GM12872 (cell line): ENCODE measurements around the gene ABCF1.
A peak's percentile ranks its signal among the peaks of the same experiment; 100 is the strongest.

ENCODE experiments used
- TF ChIP-seq, protein P1 (sequence below): IDR thresholded peaks from 3 replicates; pipeline ENCODE4 v1.5.1; 2011; ENCODE audit warnings: low read depth, mild to moderate bottlenecking, low read length, moderate library complexity; ENCODE audit not compliant: insufficient read depth

Gene ABCF1

DNA sequence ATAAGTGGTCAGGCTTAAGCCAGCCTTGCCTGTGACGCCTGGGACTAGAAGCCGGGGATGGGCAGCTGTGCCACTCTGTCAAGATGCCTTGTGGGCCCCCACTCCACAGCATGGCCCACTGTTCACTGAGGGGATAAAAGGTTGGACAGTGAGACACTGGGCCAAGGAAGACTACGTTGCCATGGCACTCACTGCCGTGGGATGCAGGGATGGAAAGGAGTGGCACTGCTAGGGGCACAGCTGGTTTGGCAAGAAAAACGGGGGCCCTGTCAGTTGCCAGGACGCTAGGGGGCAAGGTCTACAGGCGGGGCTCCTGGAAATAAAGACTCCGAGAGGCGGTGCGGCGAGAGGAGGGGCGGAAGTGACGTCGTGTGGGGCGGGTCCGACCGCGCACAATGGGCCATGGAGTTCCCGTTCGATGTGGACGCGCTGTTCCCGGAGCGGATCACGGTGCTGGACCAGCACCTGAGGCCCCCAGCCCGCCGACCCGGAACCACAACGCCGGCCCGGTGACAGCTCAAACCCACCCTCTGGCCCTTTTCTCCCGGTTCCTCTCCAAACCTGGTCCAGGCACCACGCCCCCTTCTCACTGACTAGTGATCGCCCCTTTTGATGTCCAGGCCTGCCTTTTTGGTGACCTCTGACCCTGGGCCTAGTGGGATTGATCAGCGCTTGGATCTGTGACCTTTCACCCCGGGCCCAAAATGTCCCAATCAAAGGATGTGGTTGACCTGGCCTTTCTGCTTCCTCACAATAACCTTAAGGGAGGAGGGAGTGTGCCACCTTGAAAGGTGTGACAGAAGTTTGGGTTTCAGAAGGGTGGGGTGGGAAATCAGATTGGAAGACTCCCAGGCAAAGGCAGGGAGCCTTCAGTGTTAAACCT is 55.5 kb downstream of the ABCF1 start, which contains the start of gene ATAT1:
Gene ATAT1, plus strand, starts transcription at position 391 of the 883 bp plus-strand sequence.
- TF ChIP-seq, protein P1, sequence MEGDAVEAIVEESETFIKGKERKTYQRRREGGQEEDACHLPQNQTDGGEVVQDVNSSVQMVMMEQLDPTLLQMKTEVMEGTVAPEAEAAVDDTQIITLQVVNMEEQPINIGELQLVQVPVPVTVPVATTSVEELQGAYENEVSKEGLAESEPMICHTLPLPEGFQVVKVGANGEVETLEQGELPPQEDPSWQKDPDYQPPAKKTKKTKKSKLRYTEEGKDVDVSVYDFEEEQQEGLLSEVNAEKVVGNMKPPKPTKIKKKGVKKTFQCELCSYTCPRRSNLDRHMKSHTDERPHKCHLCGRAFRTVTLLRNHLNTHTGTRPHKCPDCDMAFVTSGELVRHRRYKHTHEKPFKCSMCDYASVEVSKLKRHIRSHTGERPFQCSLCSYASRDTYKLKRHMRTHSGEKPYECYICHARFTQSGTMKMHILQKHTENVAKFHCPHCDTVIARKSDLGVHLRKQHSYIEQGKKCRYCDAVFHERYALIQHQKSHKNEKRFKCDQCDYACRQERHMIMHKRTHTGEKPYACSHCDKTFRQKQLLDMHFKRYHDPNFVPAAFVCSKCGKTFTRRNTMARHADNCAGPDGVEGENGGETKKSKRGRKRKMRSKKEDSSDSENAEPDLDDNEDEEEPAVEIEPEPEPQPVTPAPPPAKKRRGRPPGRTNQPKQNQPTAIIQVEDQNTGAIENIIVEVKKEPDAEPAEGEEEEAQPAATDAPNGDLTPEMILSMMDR, result peak; percentile 57

DNA sequence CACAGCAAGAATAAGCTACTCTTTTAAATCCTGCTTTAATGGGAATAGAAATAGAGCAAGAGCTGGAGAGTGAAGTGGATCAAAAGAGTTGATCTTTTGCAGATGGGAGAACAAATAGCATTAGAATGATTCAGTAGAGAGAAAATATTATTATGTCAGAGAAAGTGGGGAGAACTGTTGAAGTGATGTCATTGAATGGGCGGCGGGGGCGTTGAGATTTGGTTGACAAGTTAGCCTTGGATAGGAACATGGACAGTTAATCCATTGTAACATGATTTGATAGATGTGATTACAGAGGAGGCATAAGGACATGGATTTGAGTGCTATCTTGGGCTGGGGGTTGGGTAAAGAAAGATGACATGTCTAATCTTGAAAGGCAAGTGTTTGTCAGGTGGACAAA is 64.6 kb downstream of the ABCF1 start:
- TF ChIP-seq, protein P1, result no peak

DNA sequence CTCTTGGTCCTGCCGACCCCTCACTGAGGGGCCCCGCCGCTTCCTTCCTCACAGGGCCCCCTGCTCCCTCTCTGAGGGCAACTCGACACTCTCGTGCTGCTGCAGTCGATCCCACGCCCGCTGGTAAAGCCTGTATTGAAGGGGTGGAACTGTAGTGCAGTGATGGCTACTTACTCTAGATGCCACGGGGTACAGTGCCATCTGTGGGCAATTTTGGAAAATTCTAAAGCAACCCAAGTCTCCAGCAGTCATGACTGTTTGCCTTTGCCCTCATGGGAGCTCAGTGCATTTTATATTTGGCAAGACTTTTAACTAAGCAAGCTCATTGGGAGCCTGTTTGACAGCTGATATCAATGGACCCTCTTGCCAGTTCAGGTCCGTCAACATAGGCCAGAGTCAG is 69.2 kb downstream of the ABCF1 start:
- TF ChIP-seq, protein P1, result no peak

DNA sequence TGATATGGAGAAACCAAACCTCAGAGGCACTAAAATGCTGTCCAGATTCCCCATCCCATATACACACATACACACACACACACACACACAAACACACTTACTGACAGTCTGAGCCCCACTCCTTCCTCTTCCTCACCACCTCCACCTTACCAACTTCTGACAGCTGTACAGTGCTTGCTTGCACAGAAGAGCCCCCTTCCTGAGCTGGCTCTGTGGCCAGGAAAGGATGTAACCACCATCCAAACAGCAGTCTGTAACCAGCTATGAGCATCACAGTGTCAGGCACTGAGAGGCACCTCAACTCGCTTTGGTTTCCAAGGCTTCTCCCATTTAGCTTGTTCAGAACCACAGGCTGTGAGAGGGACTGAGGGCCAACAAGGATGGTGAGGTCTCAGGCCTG is 69.8 kb downstream of the ABCF1 start:
- TF ChIP-seq, protein P1, result no peak
